Omental fat pad (tissue), 4 donors: ENCODE measurements around the gene XIRP2. TPM values are rescaled to one million over a fixed set of nuclear protein-coding genes. Genes with fewer than 3 reads are reported as not detected.

Experiments
- ATAC-seq: fragments of 150-250 bp; one replicate; pipeline ENCODE4 v1.9.1; 2016; ENCODE audit warnings: mild to moderate bottlenecking, moderate library complexity; ENCODE audit not compliant: low FRiP score
- DNase-seq: peaks from one replicate; pipeline ENCODE4 v3.0.0-alpha.2; 2019; ENCODE audit warnings: low spot score
- total RNA-seq, 4 donors: library from RNA; depleted of rRNA; stranded (reverse); fragments of >200 nt; gene quantifications; one replicate each; pipeline ENCODE4 v1.1.0, GENCODE V29; 2016
- TF ChIP-seq, protein P1 (sequence below), 3 donors: fragments of 450-650 bp; IDR thresholded peaks; one replicate each; pipeline ENCODE4 v1.5.1; 2016 to 2017; ENCODE audit warnings: antibody characterized with exemption in 3 of 3, mild to moderate bottlenecking in 3 of 3, moderate library complexity in 2 of 3

Gene XIRP2
- total RNA-seq, 4 donors from 2014 or later, result not detected

DNA sequence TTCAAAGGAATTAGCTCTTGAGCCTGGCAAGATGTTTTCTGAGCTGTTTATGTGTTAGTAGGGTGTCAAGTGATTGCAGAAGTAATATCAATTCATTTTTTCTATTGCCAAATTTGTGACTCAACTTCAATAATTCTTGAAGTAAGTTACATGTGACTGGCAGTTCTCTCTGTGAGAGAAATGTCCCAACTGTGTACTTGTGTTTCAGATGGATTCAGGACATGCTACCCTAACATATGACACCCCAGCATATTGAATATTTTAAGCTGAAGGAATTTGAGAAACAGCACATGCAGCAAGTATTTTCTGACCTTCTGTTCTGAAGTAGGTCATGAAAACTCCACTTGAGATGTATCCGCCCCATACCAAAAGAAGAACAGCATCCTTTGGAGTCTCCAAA lies 263.6 kb downstream of the XIRP2 start:
- TF ChIP-seq, protein P1, sequence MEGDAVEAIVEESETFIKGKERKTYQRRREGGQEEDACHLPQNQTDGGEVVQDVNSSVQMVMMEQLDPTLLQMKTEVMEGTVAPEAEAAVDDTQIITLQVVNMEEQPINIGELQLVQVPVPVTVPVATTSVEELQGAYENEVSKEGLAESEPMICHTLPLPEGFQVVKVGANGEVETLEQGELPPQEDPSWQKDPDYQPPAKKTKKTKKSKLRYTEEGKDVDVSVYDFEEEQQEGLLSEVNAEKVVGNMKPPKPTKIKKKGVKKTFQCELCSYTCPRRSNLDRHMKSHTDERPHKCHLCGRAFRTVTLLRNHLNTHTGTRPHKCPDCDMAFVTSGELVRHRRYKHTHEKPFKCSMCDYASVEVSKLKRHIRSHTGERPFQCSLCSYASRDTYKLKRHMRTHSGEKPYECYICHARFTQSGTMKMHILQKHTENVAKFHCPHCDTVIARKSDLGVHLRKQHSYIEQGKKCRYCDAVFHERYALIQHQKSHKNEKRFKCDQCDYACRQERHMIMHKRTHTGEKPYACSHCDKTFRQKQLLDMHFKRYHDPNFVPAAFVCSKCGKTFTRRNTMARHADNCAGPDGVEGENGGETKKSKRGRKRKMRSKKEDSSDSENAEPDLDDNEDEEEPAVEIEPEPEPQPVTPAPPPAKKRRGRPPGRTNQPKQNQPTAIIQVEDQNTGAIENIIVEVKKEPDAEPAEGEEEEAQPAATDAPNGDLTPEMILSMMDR (IDR thresholded peaks at IDR 0.05), result no peak
- no peak for ATAC-seq
- DNase-seq, result no peak

DNA sequence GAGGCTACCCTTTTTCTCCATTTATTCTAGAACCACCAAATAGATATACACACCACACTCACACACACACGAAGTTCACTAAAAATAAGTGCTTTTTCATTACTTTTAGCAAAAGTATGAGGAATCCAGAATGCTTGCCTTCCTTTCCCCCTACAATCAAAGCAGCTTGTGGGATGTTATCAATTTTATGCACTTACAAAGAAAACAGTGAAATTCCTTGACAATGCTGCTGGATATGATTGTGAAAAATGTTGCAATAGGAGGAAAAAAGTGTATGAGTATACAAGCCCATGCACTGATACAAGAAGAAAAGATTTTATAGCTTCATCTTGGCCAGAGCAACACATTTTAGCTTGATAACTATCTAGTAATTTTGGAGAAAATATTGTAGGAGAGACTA lies 269.2 kb downstream of the XIRP2 start:
- DNase-seq (no peak), ATAC-seq (no peak)
- TF ChIP-seq, protein P1 (IDR thresholded peaks at IDR 0.05), result no peak

DNA sequence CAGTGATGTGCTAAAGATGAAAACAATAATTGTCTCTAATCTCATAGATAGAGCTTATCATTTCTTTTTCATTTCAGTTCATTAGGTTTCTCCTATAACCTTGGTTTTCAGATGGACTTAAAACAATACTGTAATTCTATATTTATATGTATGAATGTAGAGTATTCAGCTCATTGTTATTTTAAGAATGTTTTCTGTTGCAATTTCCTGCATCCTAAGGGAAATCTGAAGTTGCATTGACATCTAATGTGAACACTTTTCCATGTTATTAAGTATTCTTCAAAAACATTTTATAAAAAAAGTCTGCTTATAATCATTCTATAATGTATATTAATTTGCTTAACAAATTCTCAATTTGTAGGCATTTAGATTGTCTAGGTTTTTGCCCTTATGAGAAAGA lies 288.9 kb downstream of the XIRP2 start:
- DNase-seq, result no peak
- TF ChIP-seq, protein P1 (IDR thresholded peaks at IDR 0.05), result no peak
- no peak for ATAC-seq

DNA sequence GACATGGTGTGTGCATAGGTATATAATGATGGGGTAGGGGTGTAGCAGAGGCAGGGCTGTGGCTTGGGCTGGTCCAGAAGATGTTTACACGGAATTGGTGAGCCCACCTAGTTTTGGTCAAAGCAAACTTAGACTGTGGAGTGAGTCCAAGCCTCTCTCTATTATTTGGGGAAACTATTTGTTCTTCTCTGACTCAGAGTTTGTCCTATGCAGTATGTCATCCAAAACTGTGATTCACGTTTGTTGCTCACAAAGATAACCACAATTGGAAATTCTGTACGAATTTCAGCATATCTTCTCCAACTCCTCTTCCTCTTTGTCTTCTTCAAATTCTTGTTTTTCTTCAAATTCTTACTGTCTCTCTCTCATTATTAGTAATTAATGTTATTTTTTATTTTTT lies 292.9 kb downstream of the XIRP2 start:
- ATAC-seq (no peak), DNase-seq (no peak)
- TF ChIP-seq, protein P1 (IDR thresholded peaks at IDR 0.05), result no peak

DNA sequence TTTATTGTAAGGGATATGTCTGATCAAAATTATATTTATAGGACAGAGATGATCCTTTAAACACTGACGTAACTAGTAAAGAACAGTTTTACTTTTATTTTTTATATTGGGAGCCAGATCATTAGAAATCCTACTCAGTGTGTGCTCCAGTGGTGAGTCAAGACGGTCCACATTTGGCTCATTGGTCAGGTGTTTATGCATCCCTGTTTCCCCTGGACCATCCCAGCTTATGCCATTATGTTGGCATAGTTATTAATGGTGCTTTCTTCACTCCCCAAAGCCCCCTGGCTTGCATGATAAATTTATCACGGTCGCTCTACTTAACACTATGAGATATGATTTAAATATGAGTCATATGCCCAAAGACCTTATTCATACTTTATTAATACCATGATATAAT lies 293.4 kb downstream of the XIRP2 start:
- TF ChIP-seq, protein P1 (IDR thresholded peaks at IDR 0.05), result no peak
- DNase-seq (no peak), ATAC-seq (no peak)

DNA sequence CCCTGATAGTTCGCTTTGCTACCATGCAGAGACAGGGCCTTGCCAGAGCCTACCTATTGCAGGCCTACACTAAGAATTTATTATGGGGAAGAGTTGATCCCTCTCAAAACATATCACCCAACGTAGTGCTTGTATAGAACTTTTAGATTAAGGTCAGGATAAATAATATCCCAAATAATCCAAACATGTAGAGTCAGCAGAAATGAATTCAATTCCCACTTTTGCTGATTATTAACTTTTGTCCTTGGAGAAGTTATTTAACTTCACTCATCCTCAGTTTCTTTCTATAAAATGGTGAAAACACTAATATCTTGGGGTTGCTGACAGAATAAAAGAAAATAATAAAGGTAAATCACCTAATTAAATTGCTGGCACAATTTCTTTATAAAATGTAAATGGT lies 294.1 kb downstream of the XIRP2 start:
- ATAC-seq, result no peak
- TF ChIP-seq, protein P1 (IDR thresholded peaks at IDR 0.05), result no peak
- DNase-seq, result no peak

DNA sequence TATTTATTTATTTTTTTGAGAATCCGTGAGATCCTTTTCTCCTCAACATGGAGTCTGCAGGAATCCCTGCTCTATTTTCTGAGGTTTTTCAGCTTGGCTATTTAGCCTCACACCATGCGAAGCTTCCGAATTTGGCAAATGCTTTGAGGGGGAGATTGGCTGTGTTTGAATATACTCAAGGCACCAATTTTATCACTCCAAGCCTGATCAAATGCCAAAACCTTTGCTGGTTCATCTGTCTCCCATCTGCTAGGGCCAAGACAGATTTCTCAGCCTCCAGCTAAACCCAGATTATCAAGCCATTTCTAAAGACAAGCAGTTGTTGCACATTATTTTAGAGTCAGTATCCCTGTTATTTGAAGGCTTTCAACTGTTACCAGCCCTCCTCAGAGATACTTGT lies 295.7 kb downstream of the XIRP2 start:
- no peak for ATAC-seq
- TF ChIP-seq, protein P1 (IDR thresholded peaks at IDR 0.05), result no peak

More for the DNA sequence above, 295.7 kb downstream of the XIRP2 start:
- DNase-seq, result no peak
